Measurements from ENCODE around the gene CD109. TPM values are rescaled to one million over a fixed set of nuclear protein-coding genes. Genes with fewer than 3 reads are reported as not detected.

CD109 gene
- polyA plus RNA-seq, 3 donors, result 0.17 to 0.30 (median 0.20) TPM

GRCh38 chr6:73688351-73688750 is 7.7 kb upstream of the CD109 start:
- Histone ChIP-seq H3K36me3 (replicated peaks in 1 of 2; ENCODE audit: control insufficient read depth in 1 of 2, insufficient read depth in 2 of 2, low read length in 2 of 2) (no peaks in the 10 kb centered on the region), H2AFZ (ENCODE audit: insufficient read depth, low read depth, low read length, poor library complexity, severe bottlenecking) (no peak overlapping the region), H3K4me3 (replicated peaks in 1 of 3; ENCODE audit: low read depth in 2 of 3, low read length in 3 of 3) (no peak overlapping the region), H4K20me1 (ENCODE audit: insufficient read depth, low read length) (no peaks in the 10 kb centered on the region), H3K4me1 (ENCODE audit: control insufficient read depth in 1 of 2, insufficient read depth in 2 of 2, low read length in 2 of 2) (peaks cover 10 to 14% of the 10 kb centered on the region in 2 donors), H3K4me2 (replicated peaks; ENCODE audit: extremely low read depth, low read length, poor library complexity, severe bottlenecking) (no peak overlapping the region), H3K9me3 (replicated peaks in 1 of 2; ENCODE audit: control insufficient read depth in 1 of 2, insufficient read depth in 1 of 2, low read length in 2 of 2) (peaks cover 0 to 3% of the 10 kb centered on the region in 2 donors), H3K27ac (ENCODE audit: low read depth in 1 of 2, low read length in 2 of 2) (no peak overlapping the region), H3K79me2 (ENCODE audit: insufficient read depth, low read length) (no peaks in the 10 kb centered on the region), H3K27me3 (ENCODE audit: control insufficient read depth in 2 of 2, insufficient read depth in 2 of 2, low read length in 2 of 2) (no peaks in the 10 kb centered on the region), H3K9ac (ENCODE audit: insufficient read depth, low read length, poor library complexity, severe bottlenecking) (no peak overlapping the region)
- peaks cover 8 to 20% (median 13%) of the 10 kb centered on the region in 7 donors for H3K9me3 Mint-ChIP-seq
- no peak overlapping the region for H3K27ac Mint-ChIP-seq
- no peak for TF ChIP-seq CTCF (IDR thresholded peaks at IDR 0.05)
- peaks cover 1 to 7% (median 1%) of the 10 kb centered on the region in 3 donors for H3K27me3 Mint-ChIP-seq (ENCODE audit: low read depth in 3 of 3)
- no peak overlapping the region for H3K4me3 Mint-ChIP-seq
- intact Hi-C loops (cut with micrococcal nuclease), result no loop called here
- H3K4me1 Mint-ChIP-seq, result peaks cover 17% of the 10 kb centered on the region
- WGBS (ENCODE audit: insufficient coverage), result no CpG with 5 or more reads among the region's 1 CpG
- no peaks in the 10 kb centered on the region for H3K36me3 Mint-ChIP-seq
- DNase-seq, result no peak

GRCh38 chr6:73690056-73690455 is 5.9 kb upstream of the CD109 start:
- Mint-ChIP-seq H3K9me3 (peaks cover 0 to 7% (median 5%) of the 10 kb centered on the region in 7 donors), H3K27me3 (ENCODE audit: low read depth in 3 of 3) (peaks cover 3 to 5% (median 3%) of the 10 kb centered on the region in 3 donors), H3K27ac (peak overlapping the region in 3 of 7 donors; percentile 35 to 60 (median 50)), H3K36me3 (no peaks in the 10 kb centered on the region), H3K4me1 (peaks cover 22% of the 10 kb centered on the region), H3K4me3 (no peak overlapping the region)
- Histone ChIP-seq H3K27me3 (ENCODE audit: control insufficient read depth in 2 of 2, insufficient read depth in 2 of 2, low read length in 2 of 2) (no peaks in the 10 kb centered on the region), H3K4me1 (ENCODE audit: control insufficient read depth in 1 of 2, insufficient read depth in 2 of 2, low read length in 2 of 2) (peaks cover 13 to 14% of the 10 kb centered on the region in 2 donors), H3K9ac (ENCODE audit: insufficient read depth, low read length, poor library complexity, severe bottlenecking) (no peak overlapping the region), H4K20me1 (ENCODE audit: insufficient read depth, low read length) (no peaks in the 10 kb centered on the region), H3K4me2 (replicated peaks; ENCODE audit: extremely low read depth, low read length, poor library complexity, severe bottlenecking) (no peak overlapping the region), H2AFZ (ENCODE audit: insufficient read depth, low read depth, low read length, poor library complexity, severe bottlenecking) (no peak overlapping the region), H3K36me3 (replicated peaks in 1 of 2; ENCODE audit: control insufficient read depth in 1 of 2, insufficient read depth in 2 of 2, low read length in 2 of 2) (no peaks in the 10 kb centered on the region), H3K4me3 (replicated peaks in 1 of 3; ENCODE audit: low read depth in 2 of 3, low read length in 3 of 3) (no peak overlapping the region), H3K9me3 (replicated peaks in 1 of 2; ENCODE audit: control insufficient read depth in 1 of 2, insufficient read depth in 1 of 2, low read length in 2 of 2) (no peaks in the 10 kb centered on the region), H3K27ac (ENCODE audit: low read depth in 1 of 2, low read length in 2 of 2) (no peak overlapping the region), H3K79me2 (ENCODE audit: insufficient read depth, low read length) (no peaks in the 10 kb centered on the region)
- peak in 2 of 3 donors; percentile 11 to 50 for DNase-seq
- TF ChIP-seq CTCF (IDR thresholded peaks at IDR 0.05), result no peak
- intact Hi-C loops (cut with micrococcal nuclease), result loop anchor here in 1 of 2 donors (5.0 kb wide), 1 partner anchor 37 kb away; no protein-coding TSS in a partner anchor
- WGBS (ENCODE audit: insufficient coverage), result no CpG with 5 or more reads among the region's 5 CpGs

All from CD14-positive monocyte (primary cell).